ENCODE measurements around the gene KLHDC7A. TPM values are rescaled to one million over a fixed set of nuclear protein-coding genes. Genes with fewer than 3 reads are reported as not detected.

KLHDC7A gene
- total and polyA plus RNA-seq, 2 of the 4 experiments (the other 2 are of a cell fraction) = not detected

GRCh38 chr1:18516473-18516872 lies 35.7 kb downstream of the KLHDC7A start:
- no peak for ATAC-seq (ENCODE audit: low read depth)
- no peak overlapping the region for H4K5ac ChIP-seq (ENCODE audit: low read depth, low read length)
- H3K14ac ChIP-seq (replicated peaks; ENCODE audit: low read depth, low read length) = no peak overlapping the region
- H4K8ac ChIP-seq (ENCODE audit: low read depth in 2 of 2, low read length in 2 of 2) = no peak overlapping the region
- H3K23ac ChIP-seq (ENCODE audit: low read depth, low read length) = no peak overlapping the region
- no peak overlapping the region for H2AFZ ChIP-seq (replicated peaks; ENCODE audit: low read length, poor library complexity)
- no peaks in the 10 kb centered on the region for H3K9me1 ChIP-seq (ENCODE audit: insufficient read depth, low read length)
- WGBS, 2 experiments (ENCODE audit: extremely low coverage in 2 of 2, insufficient read length in 1 of 2) = no CpG with 5 or more reads among the region's 1 CpG
- H2BK20ac ChIP-seq (ENCODE audit: low read depth, low read length) = no peak overlapping the region
- dilution Hi-C loops (cut with HindIII; ENCODE audit: low sequenced_read_pairs, unreplicated experiment) = no loop called here
- no peak overlapping the region for H2AK5ac ChIP-seq (ENCODE audit: low read depth, low read length)
- no peak overlapping the region for H3K4me2 ChIP-seq (ENCODE audit: low read depth, low read length)
- no peaks in the 10 kb centered on the region for H3K36me3 ChIP-seq (ENCODE audit: control insufficient read depth, insufficient read depth, low read length)
- TF ChIP-seq MAZ (IDR thresholded peaks at IDR 0.05; ENCODE audit: borderline replicate concordance, low read depth, low read length) (no peak), USF2 (IDR thresholded peaks at IDR 0.05; ENCODE audit: low read depth, low read length) (no peak), CTCF (conservative IDR thresholded peaks at IDR 0.05; ENCODE audit: low read depth, low read length) (no peak), RFX5 (IDR thresholded peaks at IDR 0.05; ENCODE audit: low read depth, low read length) (no peak), FOS (IDR thresholded peaks at IDR 0.05; ENCODE audit: low read depth, low read length) (no peak)
- no peak overlapping the region for H3K4me3 ChIP-seq (ENCODE audit: insufficient read depth, low read depth, low read length)
- no peaks in the 10 kb centered on the region for H3K4me1 ChIP-seq (ENCODE audit: control insufficient read depth, insufficient read depth, low read length)
- H3K18ac ChIP-seq (ENCODE audit: low read depth, low read length) = no peak overlapping the region
- no peak overlapping the region for H3K4ac ChIP-seq (ENCODE audit: low read depth, low read length)
- no peak overlapping the region for H3K9ac ChIP-seq (ENCODE audit: low read depth, low read length)
- H3K9me3 ChIP-seq (ENCODE audit: control insufficient read depth, insufficient read depth, low read length) = peaks cover 5% of the 10 kb centered on the region
- ChIA-PET POLR2A (ENCODE audit: unreplicated experiment) (no interaction called here), CTCF (no interaction called here)
- no peaks in the 10 kb centered on the region for H3K27me3 ChIP-seq (ENCODE audit: control insufficient read depth, insufficient read depth, low read length)
- H3K27ac ChIP-seq (ENCODE audit: insufficient read depth, low read length) = no peak overlapping the region
- DNase-seq = no peak
- H3K79me1 ChIP-seq (ENCODE audit: low read depth in 1 of 2, low read length in 2 of 2) = no peaks in the 10 kb centered on the region
- in situ Hi-C loops (cut with MboI; ENCODE audit: low sequenced_read_pairs) = no loop called here
- no peak overlapping the region for H4K91ac ChIP-seq (ENCODE audit: insufficient read depth, low read depth, low read length)
- H2BK120ac ChIP-seq (ENCODE audit: low read depth, low read length) = no peak overlapping the region
- BruUV-seq (replicated peaks) = no TSS peak
- intact Hi-C loops (cut with micrococcal nuclease) = no loop called here
- H3K56ac ChIP-seq (ENCODE audit: extremely low read depth, insufficient read depth, low read length) = no peak overlapping the region
- H2BK15ac ChIP-seq (ENCODE audit: low read depth, low read length) = no peak overlapping the region
- no peak overlapping the region for H2AK9ac ChIP-seq (replicated peaks; ENCODE audit: low read depth, low read length, poor library complexity)
- no peak overlapping the region for H2BK5ac ChIP-seq (ENCODE audit: low read depth, low read length, poor library complexity, severe bottlenecking)
- H4K20me1 ChIP-seq (ENCODE audit: insufficient read depth, low read length) = no peaks in the 10 kb centered on the region

All from IMR-90 (cell line).